Kidney (tissue), 14 donors: ENCODE data around the gene EVC2. TPM values are rescaled to one million over a fixed set of nuclear protein-coding genes. Genes with fewer than 3 reads are reported as not detected.

Experiments used
- DNase-seq, 5 donors: peaks; one replicate each; pipeline ENCODE4 v3.0.0-alpha.2; 2013 to 2020
- FAIRE-seq: peaks from 2 replicates; lab custom pipeline; 2012; peaks lifted over from hg19 to GRCh38; lab: Jason Lieb, UNC
- H3K27ac ChIP-seq, 2 donors: one replicate each; pipeline ENCODE4 v1.7.0; 2013; ENCODE audit warnings: low read depth in 2 of 2, low read length in 2 of 2, inconsistent platforms in 1 of 2
- H3K27me3 ChIP-seq: one replicate; pipeline ENCODE4 v1.7.1; 2013; ENCODE audit warnings: low read length, inconsistent platforms; ENCODE audit not compliant: control insufficient read depth, insufficient read depth
- H3K36me3 ChIP-seq, 3 donors: one replicate each; pipeline versions ENCODE4 v1.7.0 to v1.7.1; 2013; ENCODE audit warnings: low read length in 3 of 3, control low read depth in 1 of 3, inconsistent platforms in 1 of 3; ENCODE audit not compliant: insufficient read depth in 3 of 3, control insufficient read depth in 2 of 3
- H3K4me1 ChIP-seq, 3 donors: one replicate each; pipeline versions ENCODE4 v1.7.0 to v1.7.1; 2013; ENCODE audit warnings: low read length in 3 of 3, inconsistent platforms in 1 of 3, low read depth in 1 of 3; ENCODE audit not compliant: control insufficient read depth in 2 of 3, insufficient read depth in 2 of 3
- H3K4me3 ChIP-seq, 3 donors: one replicate each; pipeline versions ENCODE4 v1.7.0 to v1.8.1; 2013; ENCODE audit warnings: low read length in 3 of 3, control low read depth in 1 of 3, inconsistent platforms in 1 of 3
- H3K9ac ChIP-seq, 3 donors: one replicate each; pipeline versions ENCODE4 v1.7.0 to v1.7.1; 2013; ENCODE audit warnings: low read length in 3 of 3, control low read depth in 1 of 3, inconsistent platforms in 1 of 3
- H3K9me3 ChIP-seq, 3 donors: one replicate each; pipeline versions ENCODE4 v1.7.0 to v1.7.1; 2013; ENCODE audit warnings: low read length in 3 of 3, control low read depth in 1 of 3, inconsistent platforms in 1 of 3; ENCODE audit not compliant: control insufficient read depth in 2 of 3, insufficient read depth in 1 of 3
- CTCF ChIP-seq: IDR thresholded peaks from 3 replicates; pipeline ENCODE4 v1.5.1; 2012; ENCODE audit warnings: mild to moderate bottlenecking, moderate library complexity, borderline replicate concordance; ENCODE audit not compliant: insufficient read depth; ENCODE audit errors: extremely low read depth
- intact Hi-C: fragments of 100-400 bp; cut with DNase I; formaldehyde crosslinking; loops from one replicate; pipeline ENCODE4 v1.11.1; 2022
- polyA plus RNA-seq: library from polyadenylated mRNA; stranded (reverse); fragments of 350-450 nt; fragmentation: Illumina TruSeq; extraction: RNeasy Lipid Tissue Mini Kit (QIAGEN cat#74804); gene quantifications from one replicate; pipeline ENCODE4 v1.2.3, GENCODE V29; 2014; ENCODE audit warnings: low read depth, low replicate concordance; ENCODE audit not compliant: insufficient read depth
- total RNA-seq: library from RNA; stranded (reverse); fragmentation: NEBNext Ultra II Directional; extraction: Animal tissue kit (Norgen Biotek cat#: 25700); gene quantifications from one replicate; pipeline ENCODE4 v1.2.1, GENCODE V29; 2021
- donor health status: control.
- donor health status: control.
- donor health status: control.
- donor health status: control.
- donor health status: control.
- donor health status: DM: yes; HTN: yes; CAD: no.
- donor health status: Normal renal cell carcinoma (clear cell type).

Gene EVC2
- total and polyA plus RNA-seq, 2 donors from 2014 or later, result 1.6 to 8.7 TPM

- TF ChIP-seq CTCF, result no peak
- Histone ChIP-seq H3K27ac (no peak overlapping the region), H3K9me3 (peaks cover 0 to 3% (median 0%) of the 10 kb centered on the region in 3 donors), H3K4me3 (no peak overlapping the region), H3K27me3 (no peaks in the 10 kb centered on the region), H3K4me1 (no peaks in the 10 kb centered on the region), H3K9ac (no peak overlapping the region), H3K36me3 (peaks cover 9 to 18% (median 14%) of the 10 kb centered on the region in 3 donors)
- no peak for FAIRE-seq
- DNase-seq, result no peak
- intact Hi-C loops, result no loop called here
Observed at GRCh38 chr4:5636766-5637670, 71.3 kb downstream of the EVC2 start.

GRCh38 chr4:5635826-5636195 lies 72.5 kb downstream of the EVC2 start:
- Histone ChIP-seq H3K27ac (no peak overlapping the region), H3K36me3 (peaks cover 11 to 26% (median 24%) of the 10 kb centered on the region in 3 donors), H3K27me3 (no peaks in the 10 kb centered on the region), H3K9ac (no peak overlapping the region), H3K4me1 (no peaks in the 10 kb centered on the region), H3K4me3 (no peak overlapping the region), H3K9me3 (peaks cover 0 to 3% (median 0%) of the 10 kb centered on the region in 3 donors)
- intact Hi-C loops, result no loop called here
- no peak for TF ChIP-seq CTCF
- FAIRE-seq (no peak), DNase-seq (no peak)

- FAIRE-seq (no peak), DNase-seq (no peak)
- Histone ChIP-seq H3K4me3 (no peak overlapping the region), H3K27me3 (no peaks in the 10 kb centered on the region), H3K9me3 (peaks cover 0 to 3% (median 0%) of the 10 kb centered on the region in 3 donors), H3K4me1 (no peaks in the 10 kb centered on the region), H3K36me3 (peaks cover 4 to 24% (median 10%) of the 10 kb centered on the region in 3 donors), H3K27ac (no peak overlapping the region), H3K9ac (no peak overlapping the region)
- intact Hi-C loops, result no loop called here
- no peak for TF ChIP-seq CTCF
Observed at GRCh38 chr4:5632571-5632970, 75.8 kb downstream of the EVC2 start.
